ENCODE results near the gene CPSF3.
"Not testable (repeated sequence)": the region's sequence is repeated elsewhere in the genome, so short reads cannot be mapped to it uniquely, and the experiment has no call there.

The CPSF3 gene

GRCh38 chr2:9397201-9397600 lies 26.3 kb upstream of the CPSF3 start:
- DNase-seq, result no peak

DNA sequence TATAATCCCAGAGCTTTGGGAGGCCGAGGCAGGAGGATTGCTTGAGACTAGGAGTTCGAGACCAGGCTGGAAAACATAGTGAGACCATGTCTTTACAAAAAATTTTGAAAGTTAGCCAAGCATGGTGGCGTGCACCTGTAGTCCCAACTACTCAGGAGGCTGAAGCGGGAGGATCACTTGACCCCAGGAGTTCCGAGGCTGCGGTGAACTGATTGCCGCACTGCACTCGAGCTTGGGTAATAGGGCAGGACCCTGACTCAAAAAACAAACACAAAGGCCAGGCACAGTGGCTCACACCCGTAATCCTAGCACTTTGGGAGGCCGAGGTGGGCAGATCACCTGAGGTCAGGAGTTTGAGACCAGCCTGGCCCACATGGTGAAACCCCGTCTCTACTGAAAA lies 25.2 kb upstream of the CPSF3 start:
- not testable (repeated sequence) for DNase-seq

- no peak for DNase-seq
Measured at GRCh38 chr2:9398881-9399780, 24.3 kb upstream of the CPSF3 start.

DNA sequence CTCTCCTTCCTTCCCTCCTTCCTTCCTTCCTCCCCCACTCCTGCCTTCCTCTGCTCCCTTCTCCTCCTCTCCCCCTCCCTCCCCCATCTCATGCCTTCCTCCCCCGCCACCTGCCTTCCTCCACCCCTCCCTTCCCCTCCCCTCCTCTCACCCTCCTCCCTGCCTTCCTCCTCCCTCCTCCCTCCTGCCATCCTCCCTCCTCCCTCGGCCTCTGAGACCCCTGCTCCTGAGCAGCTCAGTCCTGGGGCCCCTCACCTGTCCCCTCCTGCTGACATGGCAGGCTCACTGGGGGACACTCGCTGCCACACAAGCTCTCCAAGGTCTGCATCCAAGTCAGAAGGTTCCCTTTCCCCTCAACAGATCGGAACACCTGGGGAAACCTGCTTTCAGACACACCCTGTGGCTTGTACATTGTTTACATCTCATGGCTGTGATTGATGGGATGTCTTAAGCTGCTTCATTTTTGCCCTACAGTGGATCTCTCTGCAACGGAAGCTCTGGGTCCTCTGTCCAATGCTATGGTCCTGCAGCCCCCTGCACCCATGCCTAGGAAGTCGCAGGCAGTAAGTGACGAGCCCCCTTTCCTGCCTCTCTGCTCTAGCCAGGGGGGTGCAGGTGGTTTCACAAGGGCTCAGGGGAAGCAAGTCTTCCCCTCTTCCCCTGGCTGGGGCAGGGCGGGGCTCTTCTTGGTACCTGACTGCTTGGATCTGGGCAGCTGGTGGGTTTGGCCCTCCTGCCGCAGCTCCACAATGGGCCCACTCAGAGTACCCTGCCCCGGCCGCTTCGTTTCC lies 23.0 kb upstream of the CPSF3 start:
- DNase-seq, result no peak

GRCh38 chr2:9401059-9401547 lies 22.4 kb upstream of the CPSF3 start:
- no peak for DNase-seq

DNA sequence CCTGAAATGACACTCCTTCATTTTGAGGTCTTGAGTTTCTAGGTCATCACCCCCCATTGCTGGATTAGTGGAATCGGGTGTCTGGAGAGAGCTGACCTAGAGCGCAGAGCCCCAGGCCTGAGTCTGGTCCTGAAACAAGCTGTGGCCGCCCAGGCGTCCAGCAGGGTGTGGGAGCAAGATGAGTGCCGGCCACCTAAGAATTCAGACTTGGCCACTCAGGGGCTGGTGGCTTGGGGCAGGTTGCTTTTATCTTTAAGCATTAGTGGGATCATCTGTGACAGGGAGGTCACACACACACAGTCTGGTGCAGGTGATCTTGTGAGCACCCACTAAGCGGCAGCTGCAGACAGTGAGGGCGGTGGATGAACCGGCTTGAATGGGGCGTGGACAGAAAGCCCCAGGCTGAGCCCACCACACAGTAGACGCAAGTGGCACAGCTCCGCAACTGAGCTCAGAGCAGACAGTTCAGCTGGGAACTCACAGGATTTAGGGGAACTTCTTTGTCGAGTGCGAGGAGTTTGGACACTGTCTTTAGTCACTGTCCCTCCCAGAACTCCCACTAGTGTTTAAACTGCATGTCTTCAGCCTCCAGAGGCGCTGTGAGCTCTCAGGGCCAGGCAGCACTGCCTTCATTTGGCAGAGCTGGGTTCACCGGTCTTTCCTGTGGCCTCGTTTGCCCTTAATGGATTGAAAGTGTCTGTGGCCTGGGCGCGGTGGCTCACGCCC lies 21.6 kb upstream of the CPSF3 start:
- no peak for DNase-seq

- no peak for DNase-seq
Measured at GRCh38 chr2:9403924-9404323, 19.5 kb upstream of the CPSF3 start.

- DNase-seq, result no peak
Measured at GRCh38 chr2:9404451-9404850, 19.0 kb upstream of the CPSF3 start.

DNA sequence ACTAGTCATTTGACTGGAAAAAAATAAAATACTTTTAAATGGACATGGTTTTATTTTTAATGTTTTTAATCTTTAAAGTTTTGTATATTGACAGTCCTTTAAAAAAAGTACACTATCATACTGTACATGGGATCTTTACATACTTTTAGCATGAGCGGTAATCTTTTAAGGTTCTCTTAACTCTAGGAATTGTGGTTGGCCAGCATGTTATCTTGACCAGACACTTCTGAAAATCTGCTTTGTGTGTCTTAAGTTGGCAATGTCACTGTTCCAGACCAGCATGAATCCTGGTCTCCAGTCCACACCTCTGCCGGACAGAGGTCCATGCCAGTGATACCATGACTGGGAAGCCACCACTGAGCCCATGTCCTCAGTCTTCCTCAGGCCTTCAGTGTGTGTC lies 17.8 kb upstream of the CPSF3 start:
- no peak for DNase-seq

GRCh38 chr2:9406529-9407362 lies 16.7 kb upstream of the CPSF3 start:
- DNase-seq, result no peak

DNA sequence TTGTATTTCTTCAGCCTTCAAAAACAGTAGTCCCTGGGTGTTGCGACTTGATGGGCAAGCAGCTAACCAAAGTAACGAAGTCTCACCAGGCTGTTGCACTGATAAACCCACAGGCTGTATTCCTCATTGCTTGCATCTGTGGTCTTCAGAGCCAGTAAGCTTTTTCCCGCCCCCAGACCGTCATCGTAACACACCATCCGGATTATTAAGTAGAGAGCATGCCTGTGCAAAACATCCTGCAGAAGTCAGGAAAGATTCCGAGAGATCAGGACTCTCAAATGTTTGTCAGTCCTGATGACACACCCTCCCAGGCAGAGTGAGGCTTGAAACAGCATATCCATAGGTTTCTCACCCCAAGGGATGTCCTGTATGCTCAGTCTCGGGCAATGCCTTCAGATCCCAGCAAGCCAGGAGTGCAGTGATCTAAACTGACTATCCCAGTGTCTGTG lies 16.1 kb upstream of the CPSF3 start:
- DNase-seq, result peak; percentile 78

- no peak for DNase-seq
Measured at GRCh38 chr2:9408641-9409151, 14.8 kb upstream of the CPSF3 start.

DNA sequence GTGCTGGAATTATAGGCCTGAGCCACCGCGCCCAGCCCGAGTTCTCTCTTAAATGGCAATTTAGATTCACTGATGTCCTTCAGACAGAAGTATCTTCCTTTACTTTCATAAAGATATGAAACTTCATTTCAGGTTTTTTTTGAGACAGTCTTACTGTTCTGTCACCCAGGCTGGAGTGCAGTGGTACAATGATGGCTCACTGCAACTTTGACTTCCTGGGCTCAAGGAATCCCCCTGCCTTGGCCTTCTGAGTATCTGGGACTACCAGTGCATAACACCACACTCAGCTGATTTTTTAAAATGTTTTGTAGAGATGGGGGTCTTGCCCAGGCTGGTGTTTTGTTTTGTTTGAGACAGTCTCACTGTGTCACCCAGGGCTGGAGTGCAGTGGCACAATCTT lies 13.3 kb upstream of the CPSF3 start:
- DNase-seq, result no peak

DNA sequence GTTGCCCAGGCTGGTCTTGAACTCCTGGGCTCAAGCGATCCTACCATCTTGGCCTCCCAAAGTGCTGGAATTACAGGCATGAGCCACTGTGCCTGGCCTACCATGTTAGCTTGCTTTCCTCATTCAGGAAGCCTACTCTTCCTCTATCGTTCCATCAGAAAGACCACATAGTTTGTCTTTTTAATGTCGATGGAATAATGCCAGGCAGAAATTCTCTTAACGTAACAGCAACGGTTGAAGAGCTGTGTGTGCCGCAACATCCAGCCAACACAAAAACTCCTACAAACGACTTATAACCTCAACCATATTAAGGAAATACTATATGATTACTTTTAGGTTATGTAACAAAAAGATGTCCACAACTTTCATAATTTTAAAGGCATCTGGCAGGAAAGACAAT lies 10.7 kb upstream of the CPSF3 start:
- DNase-seq, result no peak

DNA sequence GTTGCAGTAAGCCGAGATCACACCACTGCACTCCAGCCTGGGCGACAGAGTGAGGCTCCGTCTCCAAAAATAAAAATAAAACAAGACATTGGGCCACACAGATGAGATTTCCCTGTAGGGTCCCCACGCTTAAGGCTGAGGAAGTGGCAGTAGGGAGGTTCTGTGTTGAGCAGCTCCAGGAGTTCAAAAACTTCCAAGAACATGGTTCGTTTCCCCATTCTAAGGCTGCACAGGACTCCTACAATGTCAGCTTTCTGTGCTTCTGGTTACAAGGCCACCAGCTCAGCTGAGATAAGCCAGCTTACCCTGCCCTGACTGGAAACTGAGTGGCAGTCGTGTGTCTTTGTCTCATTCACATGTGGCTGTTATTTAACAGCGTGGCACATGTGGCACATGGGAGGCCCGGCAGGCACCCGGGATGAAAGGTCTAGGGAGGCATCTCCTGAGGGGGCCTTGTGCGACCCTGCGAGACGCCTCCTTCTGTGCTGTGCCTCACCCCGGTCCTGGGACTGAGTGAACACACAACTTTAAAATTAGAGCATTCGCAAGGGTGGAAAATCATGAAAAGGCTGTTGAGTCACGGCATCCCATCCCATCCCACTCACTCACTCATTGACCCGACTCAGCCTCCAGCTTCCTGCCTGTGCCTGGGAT lies 7.8 kb upstream of the CPSF3 start:
- no peak for DNase-seq

DNA sequence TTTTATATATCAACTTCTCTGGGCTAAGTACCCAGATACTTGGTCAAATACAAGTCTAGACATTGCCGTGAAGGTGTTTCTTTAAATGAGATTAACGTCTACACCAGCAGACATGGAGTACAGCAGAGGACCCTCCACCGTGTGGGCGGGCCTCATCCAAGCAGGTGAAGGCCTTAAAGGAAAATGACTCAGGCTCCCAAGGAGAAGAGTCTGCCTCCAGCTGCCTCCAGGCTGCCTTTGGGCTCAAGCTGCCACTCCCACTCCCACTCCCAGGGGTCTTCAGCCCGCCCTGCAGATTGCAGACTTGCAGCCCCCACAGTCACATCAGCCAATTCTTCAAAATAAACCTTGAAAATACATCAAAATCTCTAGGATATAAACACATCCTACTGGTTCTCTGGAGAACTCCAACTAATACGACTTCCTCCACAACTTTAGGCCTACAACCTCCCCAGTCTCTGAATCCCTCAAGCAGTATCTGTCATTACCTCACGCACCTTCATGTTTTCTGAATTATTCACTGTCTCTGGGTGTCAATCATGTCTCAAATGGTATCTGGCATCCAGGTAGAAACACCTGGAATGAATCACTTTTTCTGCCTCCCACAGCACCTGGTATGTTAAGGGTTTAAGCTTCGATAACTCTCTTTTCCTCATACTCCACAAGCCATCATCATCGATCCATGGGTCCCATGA lies 7.0 kb upstream of the CPSF3 start:
- DNase-seq, result no peak

DNA sequence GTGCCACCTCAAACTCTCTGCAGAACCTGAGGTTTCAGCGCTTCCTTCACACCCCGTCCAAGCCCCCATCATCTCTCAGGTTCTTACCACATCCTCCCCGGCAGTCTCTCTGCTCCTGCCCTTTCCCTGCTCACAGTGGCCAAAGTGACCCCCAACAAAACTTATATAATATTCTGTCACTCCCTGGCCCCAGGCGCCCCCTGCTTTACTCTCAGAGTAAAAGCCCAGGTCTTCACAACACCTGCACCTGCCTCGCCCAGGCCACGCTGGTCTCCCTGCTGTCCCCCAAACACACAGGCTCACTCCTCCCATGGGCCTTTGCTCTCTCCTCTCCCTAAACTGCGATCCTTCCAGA lies 6.5 kb upstream of the CPSF3 start:
- no peak for DNase-seq

GRCh38 chr2:9417725-9418124 lies 5.7 kb upstream of the CPSF3 start:
- DNase-seq, result no peak

DNA sequence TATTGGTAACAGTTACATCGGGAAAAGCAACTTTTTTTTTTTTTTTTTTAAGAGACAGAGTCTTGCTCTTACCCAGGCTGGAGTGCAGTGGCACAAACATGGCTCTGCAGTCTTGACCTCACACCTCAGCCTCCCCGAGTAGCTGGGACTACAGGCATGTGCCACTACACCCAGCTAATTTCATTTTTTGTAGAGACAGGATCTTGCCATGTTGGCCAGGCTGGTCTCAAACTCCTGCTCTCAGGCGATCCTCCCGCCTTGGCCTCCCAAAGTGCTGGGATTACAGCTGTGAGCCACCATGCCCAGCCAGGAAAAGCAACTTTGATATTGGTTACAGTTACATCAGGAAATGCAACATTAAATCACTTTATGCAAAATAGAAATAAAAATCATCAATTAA lies 4.7 kb upstream of the CPSF3 start:
- no peak for DNase-seq

- DNase-seq, result no peak
Measured at GRCh38 chr2:9419541-9419940, 3.9 kb upstream of the CPSF3 start.

- no peak for DNase-seq
Measured at GRCh38 chr2:9420495-9420894, 3.0 kb upstream of the CPSF3 start.

Data from eye (tissue), 1 donor.